GM12874 (cell line): ENCODE data around the gene BRIP1.

ENCODE experiments used
- TF ChIP-seq, protein P1 (sequence below): IDR thresholded peaks from 2 replicates; pipeline ENCODE4 v1.5.1; 2011; ENCODE audit warnings: low read depth, mild to moderate bottlenecking, control low read depth, low read length, moderate library complexity; ENCODE audit not compliant: insufficient read depth

Gene BRIP1

GRCh38 chr17:61872099-61872498 is 8.8 kb upstream of the BRIP1 start:
- TF ChIP-seq, protein P1, sequence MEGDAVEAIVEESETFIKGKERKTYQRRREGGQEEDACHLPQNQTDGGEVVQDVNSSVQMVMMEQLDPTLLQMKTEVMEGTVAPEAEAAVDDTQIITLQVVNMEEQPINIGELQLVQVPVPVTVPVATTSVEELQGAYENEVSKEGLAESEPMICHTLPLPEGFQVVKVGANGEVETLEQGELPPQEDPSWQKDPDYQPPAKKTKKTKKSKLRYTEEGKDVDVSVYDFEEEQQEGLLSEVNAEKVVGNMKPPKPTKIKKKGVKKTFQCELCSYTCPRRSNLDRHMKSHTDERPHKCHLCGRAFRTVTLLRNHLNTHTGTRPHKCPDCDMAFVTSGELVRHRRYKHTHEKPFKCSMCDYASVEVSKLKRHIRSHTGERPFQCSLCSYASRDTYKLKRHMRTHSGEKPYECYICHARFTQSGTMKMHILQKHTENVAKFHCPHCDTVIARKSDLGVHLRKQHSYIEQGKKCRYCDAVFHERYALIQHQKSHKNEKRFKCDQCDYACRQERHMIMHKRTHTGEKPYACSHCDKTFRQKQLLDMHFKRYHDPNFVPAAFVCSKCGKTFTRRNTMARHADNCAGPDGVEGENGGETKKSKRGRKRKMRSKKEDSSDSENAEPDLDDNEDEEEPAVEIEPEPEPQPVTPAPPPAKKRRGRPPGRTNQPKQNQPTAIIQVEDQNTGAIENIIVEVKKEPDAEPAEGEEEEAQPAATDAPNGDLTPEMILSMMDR = no peak

GRCh38 chr17:61869138-61869537 is 5.8 kb upstream of the BRIP1 start:
- TF ChIP-seq, protein P1 = no peak

DNA sequence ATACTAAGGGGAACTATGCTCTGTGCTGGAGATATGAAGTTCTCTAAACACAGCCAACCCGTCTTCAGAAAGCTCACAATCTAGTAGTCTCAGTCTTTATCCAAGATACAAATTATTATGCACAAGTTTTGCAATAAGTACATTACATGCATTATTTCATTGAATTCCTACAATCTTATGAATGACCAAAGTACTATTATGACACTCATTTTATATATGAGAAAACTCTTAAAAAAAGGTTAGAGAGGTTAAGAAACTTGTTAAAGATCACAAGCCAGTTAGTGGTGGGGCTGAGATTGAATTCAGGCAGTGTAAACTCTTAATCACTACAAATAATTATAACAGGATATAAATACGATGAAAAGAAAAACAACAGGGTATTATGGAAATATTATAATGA is 4.7 kb upstream of the BRIP1 start:
- TF ChIP-seq, protein P1 = no peak

DNA sequence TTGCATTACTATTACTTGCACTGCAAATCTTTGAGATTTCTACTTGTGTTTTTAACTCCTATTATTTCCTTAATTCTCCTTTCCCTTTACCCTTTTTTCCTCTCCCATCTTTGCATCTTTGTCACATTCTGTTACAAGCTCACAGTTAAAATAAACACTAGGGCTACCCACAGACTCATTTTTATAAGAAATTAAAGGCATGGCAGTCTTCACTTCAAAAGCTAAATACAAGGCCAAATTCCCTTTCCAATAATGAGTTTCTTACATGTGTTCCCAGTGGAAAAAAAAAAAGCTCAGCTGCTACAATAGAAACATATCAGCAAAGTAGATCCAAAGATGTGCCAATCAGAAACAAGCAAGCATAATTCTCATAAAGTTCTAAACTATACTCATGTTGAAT is 3.7 kb upstream of the BRIP1 start:
- TF ChIP-seq, protein P1 = no peak

GRCh38 chr17:61863801-61864126 is 436 bp upstream of the BRIP1 start:
- TF ChIP-seq, protein P1 = no peak

- TF ChIP-seq, protein P1 = no peak
Observed at GRCh38 chr17:61862105-61862574, 1.2 kb downstream of the BRIP1 start.

DNA sequence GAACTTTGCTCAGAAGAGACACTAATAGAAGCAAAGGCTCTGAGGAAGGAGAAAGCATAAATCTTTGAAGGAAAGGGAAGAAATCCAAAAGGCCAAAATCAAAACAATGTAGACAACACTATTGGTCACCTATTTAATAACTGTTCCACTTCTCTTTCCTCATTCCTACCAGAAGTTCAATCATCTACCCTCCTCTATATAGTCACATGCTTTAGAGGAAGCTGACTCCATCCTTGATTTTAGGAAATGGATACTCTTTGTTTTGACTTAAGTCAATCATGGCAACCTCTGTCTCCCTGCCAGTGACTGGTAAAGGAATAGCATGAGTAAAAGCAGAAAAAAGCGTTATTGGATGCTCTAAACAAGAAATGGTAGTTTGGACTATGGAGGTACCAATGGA is 7.3 kb downstream of the BRIP1 start:
- TF ChIP-seq, protein P1 = no peak

DNA sequence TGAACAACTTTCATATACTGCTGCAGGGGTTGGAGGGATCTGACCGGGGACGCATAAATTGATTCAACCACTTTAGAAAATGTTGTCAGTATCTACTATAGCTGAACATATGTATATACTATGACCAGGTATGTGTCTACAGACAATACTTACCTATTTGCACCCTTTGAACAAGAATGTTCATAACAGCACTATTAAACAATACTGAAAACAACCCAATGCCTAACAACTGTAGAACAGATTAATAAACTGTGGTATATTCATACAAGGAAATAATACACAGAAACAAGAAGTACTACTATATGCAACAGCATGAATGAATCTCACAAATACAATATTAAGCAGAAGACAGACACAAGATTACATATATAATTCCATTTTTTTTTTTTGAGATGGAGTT is 10.5 kb downstream of the BRIP1 start:
- TF ChIP-seq, protein P1 = no peak
